Activated naive CD8-positive, alpha-beta T cell treated with anti-CD3 and anti-CD28 coated beads, Interleukin-2, amount 10 ng/mL, durations not matched to agents 7 days and 5 days (primary cell): ENCODE measurements around the gene FHIT. TPM values are rescaled to one million over a fixed set of nuclear protein-coding genes. Genes with fewer than 3 reads are reported as not detected.

Source experiments
- ATAC-seq: fragments of 150-1000 bp; cut with Tn5 transposase; one replicate; pipeline ENCODE4 v1.10.0; 2021; ENCODE audit warnings: low read depth, moderate library complexity
- POLR2A ChIA-PET: fragments of 350-600 bp; sonication (Branson Sonifier 250); formaldehyde crosslinking; loops from one replicate; lab custom pipeline; 2021; ENCODE audit warnings: antibody characterized with exemption; lab: Charles Lee
- DNase-seq: peaks from one replicate; pipeline ENCODE4 v3.0.0; 2021
- H3K27ac Mint-ChIP-seq: one replicate; pipeline ENCODE4 v1.8.0; 2022; ENCODE audit warnings: mild to moderate bottlenecking, mixed read lengths
- H3K27me3 Mint-ChIP-seq: one replicate; pipeline ENCODE4 v1.8.0; 2022; ENCODE audit warnings: mild to moderate bottlenecking, moderate library complexity, mixed read lengths
- H3K36me3 Mint-ChIP-seq: one replicate; pipeline ENCODE4 v1.8.0; 2021; ENCODE audit warnings: mild to moderate bottlenecking, mixed read lengths
- H3K4me1 Mint-ChIP-seq: one replicate; pipeline ENCODE4 v1.8.0; 2021; ENCODE audit warnings: mixed read lengths
- H3K4me3 Mint-ChIP-seq: one replicate; pipeline ENCODE4 v1.8.0; 2022; ENCODE audit warnings: mild to moderate bottlenecking, moderate library complexity, mixed read lengths
- H3K9me3 Mint-ChIP-seq: one replicate; pipeline ENCODE4 v1.8.0; 2021; ENCODE audit warnings: mixed read lengths
- total RNA-seq, 2 experiments: library from RNA; stranded (reverse); gene quantifications; one replicate each; pipeline ENCODE4 v1.2.3, GENCODE V29; 2021

Gene FHIT
- total RNA-seq, 2 experiments from 2014 or later = 3.7 to 5.8 TPM

- Mint-ChIP-seq H3K4me1 (peaks cover 7% of the 10 kb centered on the region), H3K36me3 (peaks cover 8% of the 10 kb centered on the region), H3K4me3 (no peak overlapping the region), H3K27me3 (peaks cover 2% of the 10 kb centered on the region), H3K27ac (no peak overlapping the region), H3K9me3 (no peaks in the 10 kb centered on the region)
- ATAC-seq = no peak
- DNase-seq = no peak
- POLR2A ChIA-PET = no interaction called here
Measured at GRCh38 chr3:59877263-59878037, 1373.8 kb downstream of the FHIT start.

DNA sequence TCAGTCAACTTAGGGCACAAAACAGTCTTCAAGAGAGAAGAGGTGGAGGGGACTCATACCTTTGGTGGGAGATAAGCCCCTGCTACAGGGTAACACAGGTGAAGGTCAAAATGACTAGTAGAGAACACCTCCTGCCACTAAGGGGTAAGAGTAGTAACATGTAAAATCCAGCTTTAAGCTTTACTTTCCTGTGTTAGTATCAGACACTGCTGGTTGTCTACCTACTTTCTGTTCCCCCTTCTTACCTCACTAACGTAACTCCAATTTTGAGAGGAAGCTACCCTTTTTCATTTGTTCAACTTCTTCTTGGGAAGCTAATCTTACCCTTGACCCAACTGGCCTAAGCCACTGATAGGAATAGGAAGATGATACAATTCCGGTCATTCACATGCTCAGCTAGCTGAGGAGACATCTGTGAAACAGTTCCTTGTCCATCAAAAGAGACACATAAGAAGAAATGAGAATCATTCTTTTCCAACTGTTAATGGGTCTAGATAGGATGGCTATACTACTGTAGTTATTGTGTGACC is 1374.7 kb downstream of the FHIT start:
- POLR2A ChIA-PET = no interaction called here
- peaks cover 8% of the 10 kb centered on the region for H3K4me1 Mint-ChIP-seq

GRCh38 chr3:59873576-59874230 is 1377.5 kb downstream of the FHIT start:
- no peak for DNase-seq
- no peak overlapping the region for H3K4me3 Mint-ChIP-seq
- ATAC-seq = no peak
- POLR2A ChIA-PET = no interaction called here
- no peaks in the 10 kb centered on the region for H3K27me3 Mint-ChIP-seq
- peaks cover 4% of the 10 kb centered on the region for H3K36me3 Mint-ChIP-seq
- no peak overlapping the region for H3K27ac Mint-ChIP-seq
- H3K4me1 Mint-ChIP-seq = peaks cover 6% of the 10 kb centered on the region
- no peaks in the 10 kb centered on the region for H3K9me3 Mint-ChIP-seq

More for the DNA sequence above, 1374.7 kb downstream of the FHIT start:
- H3K27ac Mint-ChIP-seq = no peak overlapping the region
- ATAC-seq (no peak), DNase-seq (no peak)
- H3K27me3 Mint-ChIP-seq = peaks cover 2% of the 10 kb centered on the region
- H3K36me3 Mint-ChIP-seq = peaks cover 8% of the 10 kb centered on the region
- no peaks in the 10 kb centered on the region for H3K9me3 Mint-ChIP-seq
- no peak overlapping the region for H3K4me3 Mint-ChIP-seq

DNA sequence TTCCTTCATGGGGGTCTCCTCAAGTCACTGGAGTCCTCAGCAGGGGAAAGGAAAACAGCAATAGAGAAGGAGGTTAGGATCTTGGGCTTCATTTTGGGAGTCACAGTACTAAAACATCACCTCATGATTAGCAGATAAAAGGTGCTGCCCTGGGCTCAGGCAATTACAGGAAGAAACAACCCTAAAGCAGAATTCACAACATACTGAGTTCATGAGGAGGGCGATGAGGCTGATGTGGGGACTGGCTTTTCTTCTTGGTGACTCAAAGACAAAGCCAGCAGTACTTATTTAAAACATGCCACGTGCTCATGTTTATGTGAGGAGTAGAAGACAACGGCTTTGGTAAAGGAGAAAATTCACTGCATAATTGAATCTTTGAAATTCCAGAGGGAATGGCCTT is 1379.1 kb downstream of the FHIT start:
- ATAC-seq = no peak
- H3K4me3 Mint-ChIP-seq = no peak overlapping the region

DNA sequence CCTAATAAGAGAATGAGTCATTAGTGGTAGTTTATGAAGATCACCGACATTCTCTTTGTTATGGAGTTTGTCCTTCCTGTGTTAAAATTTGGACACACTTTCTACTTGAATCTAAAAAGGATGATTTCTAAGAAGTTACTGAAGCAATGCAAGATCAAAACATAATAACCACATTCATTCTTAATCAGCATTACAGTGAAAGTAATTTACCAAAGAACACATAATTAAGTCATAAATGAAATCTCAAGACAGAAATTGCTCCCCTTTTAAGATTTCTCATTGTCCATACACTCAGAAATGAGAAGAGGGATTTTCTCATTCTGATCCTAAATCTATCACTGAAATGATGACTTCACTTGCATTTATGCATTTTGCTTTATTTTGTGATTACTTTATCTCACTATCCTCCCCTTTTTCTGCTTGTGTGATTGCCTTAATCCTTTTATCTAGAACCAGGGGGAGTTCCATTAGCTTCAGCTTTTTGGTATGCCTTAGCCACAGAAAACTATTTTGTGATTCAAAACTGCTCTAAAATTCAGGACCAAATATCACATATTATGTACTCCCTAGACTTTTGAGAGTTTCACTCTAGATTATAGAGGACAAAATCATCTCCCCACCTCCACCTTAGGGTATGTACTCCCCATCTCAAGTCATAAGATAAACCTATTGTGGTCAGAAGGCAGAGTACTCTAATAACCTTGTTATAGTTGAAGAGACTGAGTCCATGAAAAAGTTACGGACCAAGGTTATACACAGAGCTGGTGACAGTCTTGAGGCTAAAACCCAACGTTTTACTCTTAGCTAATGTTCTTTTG is 1383.9 kb downstream of the FHIT start:
- H3K4me3 Mint-ChIP-seq = no peak overlapping the region
- ATAC-seq (peak; percentile 42), DNase-seq (no peak)
- H3K9me3 Mint-ChIP-seq = peaks cover 17% of the 10 kb centered on the region
- POLR2A ChIA-PET = no interaction called here
- peaks cover 20% of the 10 kb centered on the region for H3K36me3 Mint-ChIP-seq
- H3K4me1 Mint-ChIP-seq = peaks cover 31% of the 10 kb centered on the region
- no peaks in the 10 kb centered on the region for H3K27me3 Mint-ChIP-seq
- H3K27ac Mint-ChIP-seq = peak overlapping the region; percentile 41

More for the DNA sequence above, 1379.1 kb downstream of the FHIT start:
- Mint-ChIP-seq H3K4me1 (peaks cover 18% of the 10 kb centered on the region), H3K27me3 (no peaks in the 10 kb centered on the region), H3K27ac (no peak overlapping the region), H3K9me3 (no peaks in the 10 kb centered on the region), H3K36me3 (peaks cover 6% of the 10 kb centered on the region)
- POLR2A ChIA-PET = no interaction called here
- DNase-seq = no peak

DNA sequence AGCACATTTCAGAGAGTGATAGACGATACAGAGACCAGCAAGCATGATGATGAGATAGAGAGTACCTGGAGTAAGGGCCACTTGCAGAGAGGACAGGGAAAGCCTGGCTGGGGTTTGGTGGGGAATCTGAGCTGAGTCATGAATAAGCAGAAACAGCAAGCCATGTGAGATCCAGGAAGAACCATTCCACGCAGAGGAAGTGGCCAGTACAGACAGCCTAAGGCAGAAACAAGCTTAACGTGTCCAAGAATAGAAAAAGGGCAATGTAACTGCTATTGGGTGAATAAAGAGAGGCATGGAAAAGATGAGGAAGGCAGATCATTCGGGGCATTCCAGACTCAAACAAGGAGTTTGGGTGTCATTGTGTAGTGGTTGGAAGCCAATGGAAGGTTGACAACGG is 1385.2 kb downstream of the FHIT start:
- peaks cover 20% of the 10 kb centered on the region for H3K9me3 Mint-ChIP-seq
- DNase-seq (no peak), ATAC-seq (no peak)
- peak overlapping the region; percentile 12 for H3K4me3 Mint-ChIP-seq
- POLR2A ChIA-PET = no interaction called here
- H3K36me3 Mint-ChIP-seq = peaks cover 24% of the 10 kb centered on the region
- H3K27ac Mint-ChIP-seq = peak overlapping the region; percentile 19
- peaks cover 29% of the 10 kb centered on the region for H3K4me1 Mint-ChIP-seq
- H3K27me3 Mint-ChIP-seq = no peaks in the 10 kb centered on the region

DNA sequence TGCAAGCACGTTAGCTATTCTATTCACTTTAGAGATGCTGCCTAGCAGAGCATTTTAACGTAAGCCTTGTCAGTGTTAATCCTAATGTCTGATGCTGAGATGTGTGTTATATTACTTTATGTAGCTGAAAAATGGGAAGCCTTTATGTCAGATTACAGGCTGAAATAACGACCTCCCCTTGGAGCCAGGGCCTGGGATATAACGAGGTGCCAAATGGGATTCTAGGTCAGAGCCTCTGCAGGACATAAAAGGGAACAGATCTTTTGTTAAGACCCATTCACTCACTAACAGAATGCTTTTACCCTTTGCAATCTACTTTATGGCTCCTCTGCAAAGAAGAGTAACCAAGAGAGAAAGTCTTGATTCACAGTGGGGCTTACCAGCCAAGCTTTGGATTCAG is 1385.9 kb downstream of the FHIT start:
- Mint-ChIP-seq H3K36me3 (peaks cover 25% of the 10 kb centered on the region), H3K27me3 (no peaks in the 10 kb centered on the region), H3K27ac (no peak overlapping the region), H3K4me3 (no peak overlapping the region), H3K4me1 (peaks cover 29% of the 10 kb centered on the region), H3K9me3 (peaks cover 20% of the 10 kb centered on the region)
- DNase-seq (no peak), ATAC-seq (no peak)
- POLR2A ChIA-PET = no interaction called here

GRCh38 chr3:59862686-59863085 is 1388.6 kb downstream of the FHIT start:
- H3K4me1 Mint-ChIP-seq = peaks cover 21% of the 10 kb centered on the region
- H3K27ac Mint-ChIP-seq = no peak overlapping the region
- ATAC-seq (no peak), DNase-seq (no peak)
- peaks cover 20% of the 10 kb centered on the region for H3K9me3 Mint-ChIP-seq
- peaks cover 26% of the 10 kb centered on the region for H3K36me3 Mint-ChIP-seq
- no peak overlapping the region for H3K4me3 Mint-ChIP-seq
- H3K27me3 Mint-ChIP-seq = no peaks in the 10 kb centered on the region
- POLR2A ChIA-PET = no interaction called here

DNA sequence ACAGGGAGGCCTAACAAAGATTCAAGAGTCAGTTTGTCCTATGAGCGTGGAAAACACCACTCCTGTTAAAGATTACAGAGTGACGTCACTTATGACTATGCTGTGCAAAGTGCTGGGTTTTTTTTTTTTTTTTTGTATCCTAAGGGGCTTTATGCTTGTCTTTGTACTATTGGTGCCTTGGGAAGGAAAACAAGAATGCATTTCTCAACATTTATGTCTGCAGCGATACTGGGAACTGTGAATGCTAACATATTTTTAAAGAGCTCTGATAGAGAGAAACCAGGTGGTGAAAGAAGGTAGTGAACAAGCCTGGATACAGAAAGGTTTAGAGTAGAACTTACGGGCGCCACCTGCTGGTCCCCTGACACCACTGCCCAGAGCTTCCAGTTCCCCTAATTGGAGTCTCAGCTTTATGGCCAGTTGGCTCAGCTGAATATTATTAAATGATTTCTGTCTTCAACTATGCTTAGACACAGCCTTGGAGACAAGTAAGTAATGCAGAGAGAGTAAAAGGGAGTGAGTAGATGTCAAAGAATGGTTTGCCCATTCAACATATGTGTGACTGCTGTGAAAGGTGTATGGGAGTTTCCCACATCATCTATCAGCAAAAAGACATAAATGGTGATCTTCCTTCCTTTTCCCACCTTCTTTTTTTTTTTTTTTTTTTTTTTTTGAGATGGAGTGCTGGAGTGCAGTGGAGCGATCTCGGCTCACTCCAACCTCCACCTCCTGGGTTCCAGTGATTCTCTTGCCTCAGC is 1393.5 kb downstream of the FHIT start:
- Mint-ChIP-seq H3K27ac (no peak overlapping the region), H3K36me3 (peaks cover 9% of the 10 kb centered on the region), H3K4me3 (peak overlapping the region; percentile 14), H3K4me1 (peaks cover 4% of the 10 kb centered on the region), H3K27me3 (no peaks in the 10 kb centered on the region), H3K9me3 (peaks cover 4% of the 10 kb centered on the region)
- POLR2A ChIA-PET = interaction anchor here (0.6 to 0.7 kb wide), 5 partner anchors 11 to 324 kb away, joined by 3 to 4 read pairs (median 3); no protein-coding TSS in a partner anchor
- ATAC-seq (peak; percentile 97), DNase-seq (peak; percentile 78)

DNA sequence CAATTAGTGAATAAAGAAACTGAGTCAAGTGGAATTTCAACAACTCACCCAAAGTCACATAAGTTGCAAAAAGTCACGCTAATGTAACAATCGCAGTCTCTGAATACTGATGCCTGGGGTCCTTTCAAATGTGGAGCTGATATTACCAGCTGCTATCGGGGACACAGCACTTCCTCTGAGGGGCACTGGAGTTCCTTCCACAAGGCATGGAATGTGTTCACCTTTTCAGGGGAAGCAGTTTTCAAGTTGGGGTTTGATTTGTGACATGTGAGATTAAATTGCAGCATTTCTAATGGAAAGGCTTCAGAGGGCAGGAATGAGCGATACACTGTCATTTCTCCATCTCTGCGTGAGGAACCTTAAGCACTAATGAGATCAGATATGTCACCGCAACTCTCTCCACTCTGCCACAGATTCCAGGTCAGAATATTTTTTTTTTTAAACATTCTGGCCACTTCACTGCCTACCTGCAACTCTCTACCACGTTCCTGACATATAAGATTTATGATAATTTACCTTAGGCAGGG is 1394.3 kb downstream of the FHIT start:
- H3K4me3 Mint-ChIP-seq = no peak overlapping the region
- peaks cover 4% of the 10 kb centered on the region for H3K4me1 Mint-ChIP-seq
- POLR2A ChIA-PET = no interaction called here
- H3K36me3 Mint-ChIP-seq = peaks cover 4% of the 10 kb centered on the region
- H3K9me3 Mint-ChIP-seq = peaks cover 2% of the 10 kb centered on the region
- no peaks in the 10 kb centered on the region for H3K27me3 Mint-ChIP-seq
- ATAC-seq (no peak), DNase-seq (no peak)
- no peak overlapping the region for H3K27ac Mint-ChIP-seq

DNA sequence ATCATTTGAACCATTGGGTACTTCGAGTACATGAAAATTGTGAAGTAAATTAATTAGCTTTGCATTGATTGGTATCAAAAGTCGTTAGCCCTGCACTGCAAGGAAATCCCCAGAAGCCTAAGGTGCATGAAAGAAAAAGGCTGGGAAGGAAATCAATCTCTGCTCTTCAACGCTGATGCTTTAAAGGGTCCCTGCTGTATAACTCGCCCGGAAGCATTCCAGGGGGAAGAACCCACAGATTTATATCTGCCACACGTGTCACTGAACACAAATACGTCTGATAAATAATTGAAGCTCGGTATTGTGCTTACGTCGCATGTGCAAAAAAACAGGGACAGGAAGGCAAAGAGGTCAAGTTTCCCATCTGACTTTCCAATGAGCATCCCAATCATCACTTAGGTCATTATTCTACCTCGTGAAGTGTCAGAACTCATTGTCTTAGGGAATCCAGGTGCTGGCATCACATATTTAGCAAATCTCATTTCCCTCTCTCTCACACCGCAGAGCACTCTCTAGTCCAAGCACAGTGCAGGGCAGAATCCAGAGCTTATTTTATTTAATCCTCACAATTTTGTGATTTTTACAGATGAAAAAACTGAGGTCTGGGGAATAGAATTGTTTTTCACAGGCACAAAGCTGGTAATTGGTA is 1397.1 kb downstream of the FHIT start:
- Mint-ChIP-seq H3K36me3 (no peaks in the 10 kb centered on the region), H3K4me3 (no peak overlapping the region), H3K27me3 (no peaks in the 10 kb centered on the region), H3K27ac (no peak overlapping the region), H3K4me1 (peaks cover 4% of the 10 kb centered on the region), H3K9me3 (peaks cover 5% of the 10 kb centered on the region)
- ATAC-seq (no peak), DNase-seq (no peak)
- POLR2A ChIA-PET = no interaction called here

DNA sequence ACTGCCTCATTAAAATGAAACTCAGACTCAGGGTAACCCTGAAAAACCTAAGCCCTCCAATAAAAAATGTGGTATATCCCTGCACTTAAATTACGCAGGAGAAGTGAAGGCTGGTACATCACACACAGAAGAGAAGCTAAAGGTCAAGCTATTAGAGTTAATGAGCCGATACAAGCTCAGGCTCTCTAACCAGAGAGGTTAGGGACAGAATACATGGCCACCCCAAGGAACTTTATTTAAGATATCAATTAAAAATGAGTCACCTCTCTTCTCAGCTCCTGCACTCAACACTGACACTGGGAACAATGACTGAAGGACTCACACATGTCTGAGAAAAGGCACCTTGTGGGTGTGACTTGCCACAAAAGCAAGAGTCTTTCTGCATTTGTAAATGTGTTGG is 1400.8 kb downstream of the FHIT start:
- no peak overlapping the region for H3K27ac Mint-ChIP-seq
- POLR2A ChIA-PET = no interaction called here
- no peaks in the 10 kb centered on the region for H3K27me3 Mint-ChIP-seq
- peaks cover 3% of the 10 kb centered on the region for H3K36me3 Mint-ChIP-seq
- H3K4me1 Mint-ChIP-seq = no peaks in the 10 kb centered on the region
- no peak for ATAC-seq
- peaks cover 10% of the 10 kb centered on the region for H3K9me3 Mint-ChIP-seq
- DNase-seq = no peak
- H3K4me3 Mint-ChIP-seq = no peak overlapping the region
